Hepatocyte (in vitro differentiated cells): ENCODE results near the gene ABHD5. TPM values are rescaled to one million over a fixed set of nuclear protein-coding genes. Genes with fewer than 3 reads are reported as not detected.

Experiments used
- DNase-seq: peaks from one replicate; pipeline ENCODE4 v3.0.0-alpha.2; 2016; ENCODE audit warnings: low spot score
- H2AFZ ChIP-seq: fragments of 200-600 bp; sonication (generic); 2 replicates; pipeline ENCODE4 v1.6.0; 2016; ENCODE audit warnings: antibody characterized with exemption, mild to moderate bottlenecking
- H3K27ac ChIP-seq: fragments of 200-600 bp; sonication (generic); 2 replicates; pipeline ENCODE4 v1.5.1; 2016; ENCODE audit warnings: mild to moderate bottlenecking
- H3K27me3 ChIP-seq: fragments of 200-600 bp; sonication (generic); 2 replicates; pipeline ENCODE4 v1.6.1; 2016
- H3K36me3 ChIP-seq: fragments of 200-600 bp; sonication (generic); replicated peaks from 2 replicates; pipeline ENCODE4 v1.5.1; 2016; ENCODE audit warnings: low read depth; ENCODE audit not compliant: insufficient read depth
- H3K4me1 ChIP-seq: fragments of 200-600 bp; sonication (generic); 2 replicates; pipeline ENCODE4 v1.5.1; 2016; ENCODE audit warnings: mild to moderate bottlenecking, moderate library complexity; ENCODE audit not compliant: insufficient read depth
- H3K4me2 ChIP-seq: fragments of 200-600 bp; sonication (generic); 2 replicates; pipeline ENCODE4 v1.6.0; 2016
- H3K4me3 ChIP-seq: fragments of 200-600 bp; sonication (generic); 2 replicates; pipeline ENCODE4 v1.5.1; 2016; ENCODE audit warnings: mild to moderate bottlenecking
- H3K79me2 ChIP-seq: fragments of 200-600 bp; sonication (generic); 2 replicates; pipeline ENCODE4 v1.6.0; 2017; ENCODE audit warnings: mild to moderate bottlenecking
- H3K9me2 ChIP-seq: fragments of 200-600 bp; sonication (generic); replicated peaks from 2 replicates; pipeline ENCODE4 v1.6.0; 2017; ENCODE audit warnings: mild to moderate bottlenecking; ENCODE audit not compliant: insufficient read depth
- H3K9me3 ChIP-seq: fragments of 200-600 bp; sonication (generic); 2 replicates; pipeline ENCODE4 v1.5.1; 2016; ENCODE audit warnings: low read depth, mild to moderate bottlenecking
- H4K20me1 ChIP-seq: fragments of 200-600 bp; sonication (generic); 2 replicates; pipeline ENCODE4 v1.6.0; 2016; ENCODE audit warnings: mild to moderate bottlenecking; ENCODE audit not compliant: insufficient read depth, poor library complexity, severe bottlenecking
- CTCF ChIP-seq: fragments of 200-600 bp; sonication (generic); IDR thresholded peaks from 2 replicates; pipeline ENCODE4 v1.5.1; 2016; ENCODE audit warnings: antibody characterized with exemption, mild to moderate bottlenecking; ENCODE audit not compliant: poor library complexity
- EZH2 ChIP-seq: fragments of 200-600 bp; sonication (generic); IDR thresholded peaks from 2 replicates; pipeline ENCODE4 v1.6.1; 2016; ENCODE audit warnings: antibody characterized with exemption, mild to moderate bottlenecking, borderline replicate concordance
- EZH2phosphoT487 ChIP-seq: fragments of 200-600 bp; sonication (generic); IDR thresholded peaks from one replicate; pipeline ENCODE4 v1.6.1; 2018; ENCODE audit warnings: antibody characterized with exemption, mild to moderate bottlenecking, low read depth, moderate library complexity; ENCODE audit not compliant: unreplicated experiment, severe bottlenecking
- WGBS: methylation state at CpG from one replicate; pipeline ENCODE4 v1.1.6; 2016; ENCODE audit warnings: low lambda C conversion rate; ENCODE audit errors: missing lambda C conversion rate; 5-methylcytosine and 5-hydroxymethylcytosine counted together
- polyA plus RNA-seq: library from polyadenylated mRNA; unstranded; fragments of >200 nt; fragmentation: Nextera tagmentation; extraction: Ambion mirVana; gene quantifications from 2 replicates; pipeline ENCODE4 v1.2.1, GENCODE V29; 2016
- total RNA-seq: library from RNA; depleted of rRNA; stranded (reverse); fragments of >200 nt; gene quantifications from 2 replicates; pipeline ENCODE4 v1.2.3, GENCODE V29; 2014

Gene ABHD5
- total and polyA plus RNA-seq, 2 experiments from 2014 or later = 14.3 to 29.9 TPM

- no peaks in the 10 kb centered on the region for H3K27me3 ChIP-seq
- no peaks in the 10 kb centered on the region for H3K36me3 ChIP-seq
- no peaks in the 10 kb centered on the region for H3K4me1 ChIP-seq
- H2AFZ ChIP-seq = no peak overlapping the region
- no peaks in the 10 kb centered on the region for H3K79me2 ChIP-seq
- H3K9me3 ChIP-seq = no peaks in the 10 kb centered on the region
- TF ChIP-seq EZH2 (no peak), EZH2phosphoT487 (no peak), CTCF (no peak)
- H4K20me1 ChIP-seq = no peaks in the 10 kb centered on the region
- no peak overlapping the region for H3K4me2 ChIP-seq
- no peak for DNase-seq
- H3K9me2 ChIP-seq = no peaks in the 10 kb centered on the region
- no peak overlapping the region for H3K27ac ChIP-seq
- 87% methylated on average over 3 of the region's 3 CpGs for WGBS
- no peak overlapping the region for H3K4me3 ChIP-seq
Observed at GRCh38 chr3:43779850-43780249, 89.1 kb downstream of the ABHD5 start.

- Histone ChIP-seq H3K27me3 (no peaks in the 10 kb centered on the region), H3K9me2 (no peaks in the 10 kb centered on the region), H4K20me1 (no peaks in the 10 kb centered on the region), H3K4me1 (no peaks in the 10 kb centered on the region), H2AFZ (no peak overlapping the region), H3K36me3 (no peaks in the 10 kb centered on the region), H3K4me2 (no peak overlapping the region), H3K79me2 (no peaks in the 10 kb centered on the region), H3K9me3 (no peaks in the 10 kb centered on the region), H3K27ac (no peak overlapping the region), H3K4me3 (no peak overlapping the region)
- TF ChIP-seq EZH2phosphoT487 = no peak
- TF ChIP-seq EZH2 = no peak
- no peak for TF ChIP-seq CTCF
- no peak for DNase-seq
- 93% methylated on average over 2 of the region's 2 CpGs for WGBS
Observed at GRCh38 chr3:43782541-43782940, 91.8 kb downstream of the ABHD5 start.

Other genes starting within 250 kb of the ABHD5 start
- 28.5 and 29.8 TPM in 2 replicates for gene ANO10, start 68.9 kb upstream of the ABHD5 start, total RNA-seq
- 33.5 and 35.4 TPM in 2 replicates for gene ANO10, start 68.9 kb upstream of the ABHD5 start, polyA plus RNA-seq